Measurements from ENCODE around the gene NUDT21. TPM values are rescaled to one million over a fixed set of nuclear protein-coding genes. Genes with fewer than 3 reads are reported as not detected.

NUDT21 gene
- total and polyA plus RNA-seq, 11 donors = 10.9 to 74.3 (median 61.7) TPM

GRCh38 chr16:56482683-56483236 lies 31.6 kb upstream of the NUDT21 start:
- DNase-seq = no peak
- no peak for ATAC-seq
- TF ChIP-seq CTCF (IDR thresholded peaks at IDR 0.05) = no peak
- TF ChIP-seq POLR2A (IDR thresholded peaks at IDR 0.05) = no peak
- Histone ChIP-seq H3K27ac (no peak overlapping the region), H3K36me3 (peaks cover 0 to 100% (median 71%) of the 10 kb centered on the region in 9 donors), H3K4me1 (no peaks in the 10 kb centered on the region), H3K9me3 (no peaks in the 10 kb centered on the region), H3K27me3 (no peaks in the 10 kb centered on the region), H3K4me3 (no peak overlapping the region)
- intact Hi-C loops (cut with DNase I) = loop anchor here in 1 of 10 donors (10.0 kb wide), 1 partner anchor 58 kb away; the partner anchor contains the start of gene AMFR
- 66 to 81% (median 76%) methylated on average over 5 of the region's 5 CpGs for WGBS, 4 donors

GRCh38 chr16:56481468-56482122 lies 30.5 kb upstream of the NUDT21 start:
- peaks cover 0 to 100% (median 83%) of the 10 kb centered on the region in 9 donors for H3K36me3 ChIP-seq
- 95 to 100% (median 99%) methylated on average over 2 of the region's 2 CpGs for WGBS, 4 donors
- no peak overlapping the region for H3K27ac ChIP-seq
- H3K4me1 ChIP-seq = peaks cover 0 to 6% (median 0%) of the 10 kb centered on the region in 12 donors
- H3K27me3 ChIP-seq = no peaks in the 10 kb centered on the region
- no peaks in the 10 kb centered on the region for H3K9me3 ChIP-seq
- intact Hi-C loops (cut with DNase I) = loop anchor here in 1 of 10 donors (10.0 kb wide), 1 partner anchor 57 kb away; the partner anchor contains the start of gene AMFR
- DNase-seq (no peak), ATAC-seq (no peak)
- TF ChIP-seq CTCF (IDR thresholded peaks at IDR 0.05) (no peak), POLR2A (IDR thresholded peaks at IDR 0.05) (no peak)
- no peak overlapping the region for H3K4me3 ChIP-seq

GRCh38 chr16:56480776-56481467 lies 29.8 kb upstream of the NUDT21 start:
- TF ChIP-seq POLR2A (IDR thresholded peaks at IDR 0.05) (no peak), CTCF (IDR thresholded peaks at IDR 0.05) (no peak)
- peaks cover 0 to 6% (median 0%) of the 10 kb centered on the region in 12 donors for H3K4me1 ChIP-seq
- no peaks in the 10 kb centered on the region for H3K9me3 ChIP-seq
- H3K36me3 ChIP-seq = peaks cover 0 to 100% (median 89%) of the 10 kb centered on the region in 9 donors
- no peak overlapping the region for H3K27ac ChIP-seq
- H3K27me3 ChIP-seq = no peaks in the 10 kb centered on the region
- ATAC-seq = no peak
- DNase-seq = no peak
- WGBS, 4 donors = 82 to 87% (median 85%) methylated on average over 7 of the region's 7 CpGs
- H3K4me3 ChIP-seq = no peak overlapping the region
- intact Hi-C loops (cut with DNase I) = loop anchor here in 1 of 10 donors (10.0 kb wide), 1 partner anchor 56 kb away; the partner anchor contains the start of gene AMFR

- H3K4me1 ChIP-seq = peaks cover 0 to 6% (median 0%) of the 10 kb centered on the region in 12 donors
- DNase-seq = no peak
- no peak for ATAC-seq
- H3K9me3 ChIP-seq = no peaks in the 10 kb centered on the region
- no peak for TF ChIP-seq CTCF (IDR thresholded peaks at IDR 0.05)
- TF ChIP-seq POLR2A (IDR thresholded peaks at IDR 0.05) = no peak
- WGBS, 4 donors = 93 to 98% (median 97%) methylated on average over 2 of the region's 2 CpGs
- peaks cover 0 to 100% (median 90%) of the 10 kb centered on the region in 9 donors for H3K36me3 ChIP-seq
- intact Hi-C loops (cut with DNase I) = no loop called here
- H3K27me3 ChIP-seq = no peaks in the 10 kb centered on the region
- H3K27ac ChIP-seq = no peak overlapping the region
- H3K4me3 ChIP-seq = no peak overlapping the region
Observed at GRCh38 chr16:56479469-56479868, 28.3 kb upstream of the NUDT21 start.
